HEK293 (cell line): ENCODE data around the gene PARS2.
A peak's percentile ranks its signal among the peaks of the same experiment; 100 is the strongest.

Experiments
- CTCF ChIA-PET: fragments of 350-600 bp; formaldehyde crosslinking; extraction: SDS; loops from one replicate; lab custom pipeline; 2021; ENCODE audit warnings: antibody characterized with exemption; lab: Yijun Ruan, JAX
- POLR2A ChIA-PET: fragments of 300-600 bp; formaldehyde crosslinking; extraction: SDS; loops from one replicate; lab custom pipeline; 2020; ENCODE audit warnings: antibody characterized with exemption, inconsistent platforms; lab: Yijun Ruan, JAX
- H3K27ac ChIP-seq: fragments of 200-500 bp; sonication (Bioruptor generic); 2 replicates; pipeline ENCODE4 v1.5.1; 2014; ENCODE audit warnings: low read depth, low read length, control low read depth, inconsistent platforms; ENCODE audit errors: extremely low read depth
- H3K36me3 ChIP-seq, 2 experiments: fragments of 200-500 bp in 1 of 2; sonication (Bioruptor generic) in 1 of 2; 1 replicate in 1 of 2; 2 replicates in 1 of 2; pipeline ENCODE4 v1.5.1; 2014 to 2017; ENCODE audit warnings: inconsistent platforms in 2 of 2, low read length in 2 of 2; ENCODE audit not compliant: control insufficient read depth in 2 of 2, insufficient read depth in 1 of 2
- H3K4me1 ChIP-seq: fragments of 200-500 bp; sonication (Bioruptor generic); 2 replicates; pipeline ENCODE4 v1.5.1; 2014; ENCODE audit warnings: mild to moderate bottlenecking, low read length, inconsistent platforms; ENCODE audit not compliant: control insufficient read depth, insufficient read depth
- H3K4me3 ChIP-seq: 2 replicates; pipeline ENCODE4 v1.5.1; 2011; ENCODE audit warnings: low read depth, mild to moderate bottlenecking, control low read depth, low read length, moderate library complexity
- H3K9me3 ChIP-seq: fragments of 200-500 bp; sonication (Bioruptor generic); 2 replicates; pipeline ENCODE4 v1.5.1; 2014; ENCODE audit warnings: low read depth, low read length, inconsistent platforms; ENCODE audit not compliant: control insufficient read depth, insufficient read depth
- BCL11A ChIP-seq: fragments of 450-650 bp; formaldehyde crosslinking; IDR thresholded peaks from 2 replicates; pipeline ENCODE4 v1.5.1; 2016; ENCODE audit warnings: low read depth, missing biosample characterization, missing genetic modification characterization
- BCL11B ChIP-seq: fragments of 450-650 bp; formaldehyde crosslinking; IDR thresholded peaks from 2 replicates; pipeline ENCODE4 v1.5.1; 2016; ENCODE audit warnings: low read depth, missing biosample characterization, missing genetic modification characterization
- ELK4 ChIP-seq: IDR thresholded peaks from 2 replicates; pipeline ENCODE4 v1.6.1; 2011; ENCODE audit warnings: mild to moderate bottlenecking, low read depth, low read length, borderline replicate concordance
- FEZF1 ChIP-seq: fragments of 450-650 bp; formaldehyde crosslinking; IDR thresholded peaks from 2 replicates; pipeline ENCODE4 v1.5.1; 2016; ENCODE audit warnings: missing biosample characterization, missing genetic modification characterization
- GFI1B ChIP-seq: fragments of 450-650 bp; formaldehyde crosslinking; IDR thresholded peaks from 2 replicates; pipeline ENCODE4 v1.5.1; 2016; ENCODE audit warnings: missing biosample characterization, missing genetic modification characterization
- GLIS1 ChIP-seq: fragments of 450-650 bp; formaldehyde crosslinking; IDR thresholded peaks from 2 replicates; pipeline ENCODE4 v1.5.1; 2016; ENCODE audit warnings: missing biosample characterization, missing genetic modification characterization
- RBAK ChIP-seq: fragments of 450-650 bp; formaldehyde crosslinking; IDR thresholded peaks from 2 replicates; pipeline ENCODE4 v1.5.1; 2016; ENCODE audit warnings: missing biosample characterization, missing genetic modification characterization
- SETDB1 ChIP-seq: IDR thresholded peaks from one replicate; pipeline ENCODE4 v1.6.1; 2017; ENCODE audit warnings: mild to moderate bottlenecking, low read length, moderate library complexity, mixed read lengths; ENCODE audit not compliant: insufficient read length
- SP7 ChIP-seq: fragments of 450-650 bp; formaldehyde crosslinking; IDR thresholded peaks from 2 replicates; pipeline ENCODE4 v1.5.1; 2016; ENCODE audit warnings: missing biosample characterization, missing genetic modification characterization
- ZBTB1 ChIP-seq: fragments of 450-650 bp; formaldehyde crosslinking; IDR thresholded peaks from 2 replicates; pipeline ENCODE4 v1.5.1; 2016; ENCODE audit warnings: missing biosample characterization, missing genetic modification characterization
- ZBTB20 ChIP-seq: fragments of 450-650 bp; formaldehyde crosslinking; IDR thresholded peaks from 2 replicates; pipeline ENCODE4 v1.5.1; 2016; ENCODE audit warnings: missing biosample characterization, missing genetic modification characterization
- ZIC2 ChIP-seq: fragments of 450-650 bp; formaldehyde crosslinking; IDR thresholded peaks from 2 replicates; pipeline ENCODE4 v1.5.1; 2016; ENCODE audit warnings: missing biosample characterization, missing genetic modification characterization
- ZNF138 ChIP-seq: fragments of 450-650 bp; formaldehyde crosslinking; IDR thresholded peaks from 2 replicates; pipeline ENCODE4 v1.5.1; 2016; ENCODE audit warnings: missing biosample characterization, missing genetic modification characterization, borderline replicate concordance
- ZNF148 ChIP-seq: fragments of 450-650 bp; formaldehyde crosslinking; IDR thresholded peaks from 2 replicates; pipeline ENCODE4 v1.5.0; 2017; ENCODE audit warnings: missing biosample characterization, missing genetic modification characterization, borderline replicate concordance
- ZNF214 ChIP-seq: fragments of 450-650 bp; formaldehyde crosslinking; IDR thresholded peaks from 2 replicates; pipeline ENCODE4 v1.5.1; 2017; ENCODE audit warnings: missing biosample characterization, mild to moderate bottlenecking, missing genetic modification characterization, borderline replicate concordance
- ZNF280D ChIP-seq: fragments of 450-650 bp; formaldehyde crosslinking; IDR thresholded peaks from 2 replicates; pipeline ENCODE4 v1.5.1; 2016; ENCODE audit warnings: missing biosample characterization, missing genetic modification characterization
- ZNF624 ChIP-seq: fragments of 450-650 bp; formaldehyde crosslinking; IDR thresholded peaks from 2 replicates; pipeline ENCODE4 v1.5.1; 2017; ENCODE audit warnings: missing biosample characterization, missing genetic modification characterization
- ZNF701 ChIP-seq: fragments of 450-650 bp; formaldehyde crosslinking; IDR thresholded peaks from 2 replicates; pipeline ENCODE4 v1.5.1; 2016; ENCODE audit warnings: missing biosample characterization, missing genetic modification characterization
- ZNF76 ChIP-seq: fragments of 450-650 bp; formaldehyde crosslinking; IDR thresholded peaks from 2 replicates; pipeline ENCODE4; 2016; ENCODE audit warnings: low read depth, missing biosample characterization, missing genetic modification characterization, borderline replicate concordance

PARS2 gene

GRCh38 chr1:54767526-54767925 lies 3.2 kb upstream of the PARS2 start:
- POLR2A ChIA-PET, result no interaction called here
- CTCF ChIA-PET, result interaction anchor here (0.7 to 1.4 kb wide), 2 partner anchors 23 to 505 kb away, joined by 3 to 5 read pairs; no protein-coding TSS in a partner anchor
- H3K27ac ChIP-seq, result no peak overlapping the region
- H3K36me3 ChIP-seq, result no peaks in the 10 kb centered on the region
- no peaks in the 10 kb centered on the region for H3K9me3 ChIP-seq
- H3K4me3 ChIP-seq, result no peak overlapping the region
- TF ChIP-seq SETDB1 (no peak), ZNF280D (tag by site-specific recombination) (no peak), ZNF76 (tag by site-specific recombination) (no peak), FEZF1 (tag by site-specific recombination) (no peak)
- 0 out of 2 replicates have a peak, but pooled peaks cover 2% of the 10 kb centered on the region for H3K4me1 ChIP-seq

- POLR2A ChIA-PET, result no interaction called here
These were observed 2.4 kb upstream of the PARS2 start for GRCh38 chr1:54766726-54767125.

More at GRCh38 chr1:54766726-54767125, 2.4 kb upstream of the PARS2 start:
- CTCF ChIA-PET, result no interaction called here
- TF ChIP-seq GFI1B (tag by site-specific recombination) (no peak), ZBTB1 (tag by site-specific recombination) (no peak), GLIS1 (tag by site-specific recombination) (0 out of 2 replicates have a peak, but pooled peaks have one; percentile 34), ELK4 (no peak), ZNF138 (tag by site-specific recombination) (no peak), RBAK (no peak), BCL11A (tag by site-specific recombination) (no peak), ZNF214 (tag by site-specific recombination) (no peak), ZNF701 (no peak), SP7 (tag by site-specific recombination) (0 out of 2 replicates have a peak, but pooled peaks have one; percentile 30), ZBTB20 (tag by site-specific recombination) (no peak), ZNF624 (tag by site-specific recombination) (no peak), ZIC2 (peak; percentile 26; the same call in 1 of the 2 replicates), ZNF148 (no peak), BCL11B (tag by site-specific recombination) (no peak)
- TF ChIP-seq, all 188 proteins: peak for 3
- Histone ChIP-seq H3K4me3 (no peak overlapping the region), H3K4me1 (0 out of 2 replicates have a peak, but pooled peaks cover 2% of the 10 kb centered on the region), H3K27ac (no peak overlapping the region), H3K36me3 (no peaks in the 10 kb centered on the region), H3K9me3 (no peaks in the 10 kb centered on the region)
